ENCODE measurements around the gene ELFN2.

ELFN2 gene

DNA sequence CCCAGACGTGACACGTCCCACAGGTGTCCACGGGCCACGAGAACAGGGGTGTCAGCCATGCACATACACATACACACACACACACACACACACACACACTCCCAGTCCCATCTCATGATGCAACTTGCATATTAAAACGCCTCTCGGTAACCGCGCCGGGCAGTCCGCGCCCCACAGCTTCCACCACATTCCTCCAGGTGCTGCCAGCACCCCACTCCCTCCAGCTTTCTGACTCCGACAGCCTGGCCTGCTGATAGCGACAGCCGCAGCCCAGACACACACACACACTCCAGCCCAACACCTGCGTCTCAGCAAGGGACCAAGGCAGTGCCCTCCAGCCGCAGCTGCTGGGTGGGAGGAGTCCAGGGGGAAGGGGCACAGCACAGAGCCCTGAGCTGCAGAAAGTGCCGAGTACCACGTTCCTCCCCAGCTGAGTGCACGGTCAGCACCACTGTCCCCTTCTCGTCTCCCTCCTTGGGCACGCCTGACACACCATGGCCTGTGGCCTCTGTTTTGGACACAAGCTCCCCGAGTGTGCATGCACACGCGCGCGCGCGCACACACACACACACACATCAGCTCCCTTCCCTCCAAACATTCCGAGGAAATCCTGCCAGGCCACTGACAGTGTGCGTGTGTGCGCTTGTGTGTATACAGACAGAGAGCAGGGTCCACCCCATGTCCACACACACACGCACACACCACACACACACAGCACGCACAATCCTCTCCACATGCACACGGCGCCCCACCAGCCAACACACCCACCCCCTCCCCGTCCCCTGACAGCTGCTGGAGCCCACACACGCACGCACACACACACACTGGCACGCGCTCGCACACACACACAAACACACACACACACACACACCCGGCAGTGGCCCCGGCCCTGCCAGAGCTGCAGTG is 1.2 kb downstream of the ELFN2 start:
- no peak for DNase-seq

DNA sequence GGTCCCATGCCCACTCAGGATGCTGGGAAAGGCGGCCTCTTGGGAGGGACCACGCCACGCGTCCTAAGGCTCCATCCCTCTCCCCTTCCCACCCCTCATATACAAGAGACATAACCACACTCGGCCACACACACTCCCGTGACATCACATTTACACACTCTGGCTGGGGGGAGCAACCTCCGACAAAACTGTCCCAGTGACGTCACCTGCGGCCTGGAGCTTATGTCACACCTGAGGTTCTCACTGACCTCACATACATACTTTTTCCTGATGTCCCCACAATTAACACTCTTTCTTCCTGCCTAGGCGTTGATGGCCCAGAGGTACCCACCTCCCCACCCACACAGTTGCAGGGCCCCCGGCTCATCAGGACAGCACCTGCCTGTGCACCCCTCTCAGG is 1.9 kb downstream of the ELFN2 start:
- DNase-seq = no peak

GRCh38 chr22:37423283-37423682 is 4.0 kb downstream of the ELFN2 start:
- DNase-seq = no peak

DNA sequence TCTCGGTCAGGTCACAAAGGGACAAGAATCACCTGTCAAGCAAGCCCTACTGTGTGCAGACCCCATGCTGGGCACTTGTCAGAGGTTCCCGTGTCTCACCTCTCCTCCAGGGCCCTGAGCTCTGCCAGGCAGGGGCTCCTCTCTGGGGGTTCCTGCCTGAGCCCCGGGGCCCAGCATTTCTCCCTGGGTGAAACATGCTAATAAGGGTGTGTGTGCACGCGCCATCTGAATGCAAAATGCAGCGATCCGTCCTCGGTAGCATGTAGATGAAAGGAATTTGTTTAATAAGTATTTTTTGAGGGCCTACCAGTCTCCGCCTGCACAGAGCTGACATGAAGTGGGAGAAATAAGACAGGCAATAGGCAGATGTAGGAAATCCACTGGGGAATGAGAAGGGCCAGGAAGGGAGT is 5.8 kb downstream of the ELFN2 start:
- no peak for DNase-seq

- DNase-seq = peak; percentile 27
Measured at GRCh38 chr22:37420686-37421467, 6.4 kb downstream of the ELFN2 start.

- DNase-seq = peak; percentile 25
Measured at GRCh38 chr22:37419969-37420685, 7.2 kb downstream of the ELFN2 start.

DNA sequence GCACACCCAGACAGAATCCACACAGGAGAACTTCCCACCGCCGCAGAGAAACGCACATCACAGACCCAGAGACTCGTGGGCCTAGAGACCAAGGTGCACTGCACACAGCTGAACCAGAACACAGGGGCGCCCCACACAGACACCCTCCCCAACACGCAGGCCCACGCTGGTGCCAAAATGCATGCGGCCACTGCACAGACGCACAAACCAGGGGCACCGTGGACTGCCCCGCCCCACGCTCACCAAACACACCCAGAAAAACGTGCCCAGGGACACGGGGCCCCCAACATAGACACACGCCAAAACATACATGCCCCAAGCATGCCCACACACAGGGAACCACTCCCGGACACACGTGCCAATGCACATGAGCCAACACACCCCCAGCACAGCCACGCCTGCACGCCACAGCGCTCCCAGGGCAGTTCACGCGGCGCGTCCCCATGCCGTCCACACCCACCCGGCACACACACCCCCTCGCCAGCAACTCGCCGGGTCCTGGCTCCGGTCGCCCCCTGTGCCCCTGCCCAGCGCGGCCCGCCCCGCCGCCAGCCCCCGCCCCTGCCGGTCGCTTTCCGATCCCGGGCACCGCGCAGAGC is 7.8 kb downstream of the ELFN2 start:
- DNase-seq = no peak

GRCh38 chr22:37418627-37419369 is 8.5 kb downstream of the ELFN2 start:
- DNase-seq = peak; percentile 37

DNA sequence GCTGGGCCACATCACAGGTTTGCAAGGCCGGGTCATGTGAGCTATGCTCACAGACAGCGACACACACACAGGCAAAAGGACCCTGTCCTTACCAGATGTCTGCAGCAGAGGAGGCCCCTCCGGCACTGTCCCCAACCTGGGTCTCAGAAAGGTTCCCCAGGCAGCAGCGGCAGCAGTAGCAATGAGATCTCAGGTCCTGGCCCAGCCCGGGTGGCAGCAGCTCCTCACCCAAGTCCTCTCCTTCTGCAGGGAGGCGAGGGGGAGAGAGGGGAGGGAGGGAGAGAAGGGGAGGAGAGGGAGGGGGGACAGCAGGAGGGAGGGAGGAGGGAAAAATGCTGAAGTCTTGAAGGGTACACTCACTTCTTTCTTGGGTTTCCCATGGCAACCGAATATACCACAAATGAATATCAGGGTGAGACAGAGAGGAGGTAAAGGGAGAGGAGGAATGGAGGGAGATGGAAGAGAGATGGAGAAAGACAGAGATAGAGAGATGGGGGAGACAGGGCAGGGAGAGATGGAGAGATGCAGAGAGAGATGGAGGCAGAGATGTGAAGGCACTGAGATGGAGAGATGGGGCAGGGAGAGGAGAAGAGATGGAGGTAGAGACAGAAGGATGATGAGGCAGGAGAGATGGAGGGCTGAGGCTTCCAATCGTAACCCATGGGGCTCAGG is 9.5 kb downstream of the ELFN2 start:
- no peak for DNase-seq

GRCh38 chr22:37417264-37417663 is 10.0 kb downstream of the ELFN2 start:
- DNase-seq = no peak

- peak; percentile 11 for DNase-seq
Measured at GRCh38 chr22:37416827-37417226, 10.5 kb downstream of the ELFN2 start.

DNA sequence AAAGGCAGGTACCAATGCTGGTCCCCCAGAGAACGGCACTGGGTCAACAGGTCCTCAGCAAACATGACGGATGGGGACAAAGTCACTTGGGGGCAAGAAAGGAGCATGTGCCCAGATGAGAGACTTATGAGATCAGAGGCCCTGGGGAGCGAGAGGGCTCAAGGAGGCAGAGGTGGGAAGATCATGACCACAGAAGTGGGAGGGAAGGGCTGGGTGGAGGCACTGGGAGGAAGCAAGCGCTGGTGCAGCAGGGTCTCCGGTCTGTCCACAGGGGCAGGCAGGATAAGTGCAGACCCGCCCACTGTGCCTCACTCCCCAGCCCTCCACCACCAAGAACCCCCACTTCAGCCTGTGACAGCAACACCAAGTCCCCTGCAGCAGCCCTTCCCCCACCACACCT is 10.9 kb downstream of the ELFN2 start:
- DNase-seq = no peak

DNA sequence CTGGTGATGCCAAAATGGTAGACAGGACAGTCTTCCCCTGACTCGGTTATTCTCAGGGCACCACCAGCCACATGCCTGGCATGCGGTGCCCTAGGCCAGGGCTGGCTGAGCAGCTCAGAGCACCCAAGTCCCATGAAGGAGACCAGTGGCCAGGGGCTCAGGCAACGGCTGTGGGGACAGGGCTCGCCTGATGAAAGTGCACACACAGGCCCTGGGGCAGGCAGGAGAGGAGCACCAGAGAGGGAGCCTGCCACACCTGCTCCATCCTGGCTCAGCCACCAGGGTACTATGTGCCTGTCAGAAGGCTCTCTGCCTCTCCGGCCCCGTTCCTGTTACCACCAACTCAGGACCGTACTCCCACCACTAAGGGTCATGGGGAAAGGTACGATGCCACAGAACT is 12.1 kb downstream of the ELFN2 start:
- no peak for DNase-seq

DNA sequence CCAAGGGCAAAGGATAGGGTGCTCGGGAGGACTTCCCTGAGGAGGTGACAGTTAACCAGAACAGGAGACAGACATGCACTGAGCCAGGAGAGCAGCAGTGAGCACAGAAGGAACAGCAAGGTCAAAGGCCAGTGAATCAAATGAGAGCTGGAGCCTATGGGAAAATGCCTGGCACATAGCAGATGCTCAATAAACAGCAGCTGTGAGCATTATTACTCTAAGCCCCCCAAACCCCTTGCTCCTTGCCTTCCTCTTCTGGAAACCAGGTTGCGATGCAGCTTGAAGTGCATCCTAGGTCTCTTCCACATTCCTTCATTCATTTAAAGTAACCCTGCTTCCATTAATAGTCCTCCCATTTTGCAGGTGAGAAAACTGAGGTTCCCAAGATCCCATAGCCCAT is 13.0 kb downstream of the ELFN2 start:
- DNase-seq = no peak

DNA sequence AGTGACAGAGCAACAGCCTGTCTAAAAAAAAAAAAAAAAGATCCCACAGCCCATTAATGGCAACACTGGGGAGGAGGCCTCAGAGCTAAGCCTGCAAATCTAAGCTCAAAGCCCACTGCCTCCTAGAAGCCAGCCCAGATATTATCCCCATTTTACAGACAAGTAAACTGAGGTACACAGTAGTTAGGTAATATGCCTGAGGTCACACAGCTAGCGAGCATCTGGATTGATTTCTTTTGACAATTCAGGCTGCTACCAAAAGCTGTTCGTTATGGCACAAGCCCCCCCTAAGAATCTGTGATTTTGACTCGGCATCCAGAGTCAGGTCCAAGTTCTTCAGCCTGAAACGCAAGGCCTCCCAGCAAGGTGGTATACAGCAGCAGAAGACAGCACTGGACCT is 13.7 kb downstream of the ELFN2 start:
- DNase-seq = no peak

DNA sequence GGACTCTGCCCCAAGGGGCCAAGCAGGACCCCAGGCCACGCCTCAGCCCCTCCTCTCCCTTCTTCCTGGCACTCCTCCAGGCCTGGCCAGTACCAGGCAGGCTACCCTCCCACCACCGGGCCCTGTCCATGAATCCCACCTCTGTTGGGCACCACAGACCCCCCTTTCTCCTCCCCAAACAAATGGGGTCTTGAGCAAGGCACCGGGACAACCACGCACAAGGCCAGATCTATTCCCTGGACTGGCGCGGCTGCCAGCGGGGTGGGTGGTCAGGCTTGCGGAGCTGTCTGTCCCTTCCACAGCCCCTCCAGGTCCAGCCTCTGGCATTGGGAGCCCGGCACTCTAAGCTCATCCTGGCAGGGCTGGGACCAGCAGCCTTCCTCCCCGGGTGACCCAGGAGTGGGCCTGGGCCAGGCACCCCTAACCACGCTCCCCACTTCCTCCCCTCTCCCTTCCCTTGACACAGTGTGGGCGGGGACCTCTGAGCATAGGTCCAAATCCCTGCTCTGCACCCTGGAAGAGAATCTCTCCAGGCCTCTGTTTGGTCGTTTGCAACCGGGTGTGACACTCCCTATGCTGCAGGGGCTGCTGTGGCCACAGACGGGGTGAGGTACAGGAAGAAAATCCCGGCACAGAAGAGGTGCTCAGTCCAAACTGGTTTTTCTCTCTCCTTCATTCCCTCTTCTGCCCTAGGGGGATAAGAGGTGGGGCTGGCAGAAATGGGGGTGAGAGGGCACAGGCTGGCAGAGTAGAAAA is 14.6 kb downstream of the ELFN2 start:
- no peak for DNase-seq

DNA sequence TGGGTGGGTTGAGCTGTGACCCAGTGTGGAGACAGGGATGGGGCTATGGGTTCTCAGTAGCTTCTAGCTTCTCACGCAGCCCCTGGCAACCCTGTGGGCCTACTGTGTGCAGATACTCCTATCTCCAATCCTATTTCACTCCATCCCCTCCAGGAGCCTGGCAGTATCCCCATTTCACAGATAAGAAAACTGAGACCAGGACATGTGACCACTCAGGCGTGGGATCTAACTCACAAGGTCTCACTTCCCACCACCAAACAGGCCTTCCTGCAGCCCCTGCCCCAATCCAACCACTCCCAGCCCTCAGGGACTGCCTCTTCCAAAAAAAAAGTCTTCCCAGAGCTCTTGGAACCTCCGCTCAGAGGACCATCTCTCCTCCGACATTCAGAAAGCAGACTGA is 15.6 kb downstream of the ELFN2 start:
- DNase-seq = no peak

DNA sequence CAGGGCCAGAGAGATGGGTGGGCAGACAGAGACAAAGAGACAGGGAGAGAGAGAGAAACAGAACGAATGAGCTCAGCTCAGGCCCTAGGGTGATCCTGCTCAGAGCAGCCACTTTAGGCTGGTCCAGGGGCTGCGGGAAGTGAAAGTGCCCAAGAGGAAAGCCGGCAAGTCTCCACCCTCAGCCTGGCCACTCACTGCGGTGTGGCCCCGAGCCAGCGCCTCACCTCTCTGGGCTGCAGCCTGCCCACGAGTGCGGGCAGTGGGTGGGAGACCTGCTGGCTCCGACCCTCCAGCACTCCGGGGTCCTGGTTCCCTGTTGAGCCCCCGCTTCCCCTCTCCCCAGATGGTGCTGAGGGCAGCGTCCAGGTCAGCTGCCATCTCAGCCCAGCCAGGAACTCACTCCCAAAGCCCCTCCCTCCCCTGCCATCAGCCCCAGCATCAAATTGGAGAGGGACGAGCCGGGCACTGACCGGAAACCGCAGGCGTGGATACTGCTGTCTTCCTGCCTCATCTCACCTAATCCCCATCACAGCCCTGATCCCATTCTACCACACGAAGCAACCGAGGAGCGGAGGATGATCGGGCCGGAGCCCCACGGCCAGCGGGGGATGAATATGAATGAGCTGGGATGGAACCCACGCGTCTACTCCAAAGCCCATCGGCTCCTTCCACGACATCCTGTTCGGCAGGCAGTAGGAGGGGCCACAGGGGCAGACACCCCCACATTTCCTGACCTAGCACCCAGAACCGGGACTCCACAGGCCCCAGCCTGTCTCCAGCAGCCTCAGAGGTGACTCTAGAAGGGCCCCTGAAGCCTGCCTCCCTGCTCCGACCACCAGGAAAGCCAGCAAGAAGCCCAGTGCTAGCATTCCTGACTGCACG is 16.9 kb downstream of the ELFN2 start:
- no peak for DNase-seq

DNA sequence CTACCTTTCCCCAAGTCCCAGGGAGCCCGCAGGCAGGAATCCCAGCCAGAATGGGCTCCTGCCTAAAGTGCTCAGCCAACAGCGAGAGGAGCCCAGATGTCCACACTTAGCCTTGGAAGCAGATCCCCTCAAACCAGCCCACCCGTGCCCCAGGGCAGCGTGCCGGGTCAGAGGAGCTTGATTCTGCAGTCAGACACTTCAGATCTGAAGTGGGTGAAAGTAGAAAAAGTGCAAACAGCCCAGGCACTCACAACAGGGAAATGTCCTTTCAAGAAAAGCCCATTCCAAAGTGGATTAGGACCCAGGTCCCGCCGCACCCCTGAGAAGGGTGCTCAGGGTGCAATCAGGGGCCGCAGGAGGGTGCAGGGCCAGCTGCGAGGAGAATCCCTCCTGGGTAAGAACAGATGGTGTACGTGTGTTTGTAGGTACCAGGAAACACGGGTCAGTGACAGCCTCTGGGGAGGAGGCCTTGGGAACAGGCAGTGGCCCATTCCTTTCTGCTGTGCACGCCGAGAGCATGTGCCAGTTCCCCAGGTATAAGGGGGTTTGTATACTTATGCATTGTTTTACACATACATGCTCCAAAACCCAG is 17.7 kb downstream of the ELFN2 start:
- no peak for DNase-seq

GRCh38 chr22:37409031-37409430 is 18.2 kb downstream of the ELFN2 start:
- DNase-seq = no peak
